ENCODE data around the gene STAB2. TPM values are rescaled to one million over a fixed set of nuclear protein-coding genes. Genes with fewer than 3 reads are reported as not detected.

STAB2 gene
- total RNA-seq: under 0.01 TPM in 1 of 2 replicates, not detected in the other

DNA sequence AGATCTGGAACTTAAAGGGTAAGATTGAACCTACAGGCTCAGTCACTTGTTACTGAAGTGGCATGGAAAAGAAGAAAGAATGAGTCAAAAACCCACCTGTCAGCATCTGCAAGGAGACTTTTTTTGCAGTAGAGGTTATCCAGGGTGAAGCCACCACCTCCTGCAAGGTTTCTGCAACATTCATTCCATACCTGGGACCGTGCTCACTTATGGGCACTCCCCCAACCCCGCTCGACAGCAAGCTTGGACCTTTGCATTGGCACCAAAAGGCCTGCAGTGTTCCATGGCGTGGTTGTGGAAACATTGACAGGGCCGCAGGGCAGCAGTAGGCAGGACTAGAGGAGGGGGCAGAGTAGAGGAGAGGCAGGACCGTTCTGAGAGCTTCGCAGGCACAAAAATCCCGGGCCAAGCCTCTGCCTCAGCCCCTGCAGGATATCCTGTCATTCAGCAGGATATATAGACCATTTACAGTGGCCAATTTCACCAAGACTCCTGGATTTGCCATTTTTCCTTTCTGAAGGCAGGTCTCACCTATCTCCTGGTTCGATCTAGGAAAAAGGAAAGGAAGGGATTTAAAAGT is at the start of gene STAB2:
Gene STAB2 (plus strand): TSS at position 483 of the 580 bp plus-strand sequence. CDS start 204 bp downstream, outside the sequence.

Small RNA genes lying within 50 kb of the gene (small RNA-seq; reads per million reads assigned to genes)
- not detected for gene RF00096

Other genes starting within 250 kb of the STAB2 start
- gene C12orf42, start 91.3 kb upstream of the STAB2 start, total RNA-seq: not detected in 2 replicates